ENCODE measurements around the gene MED31. TPM values are rescaled to one million over a fixed set of nuclear protein-coding genes. Genes with fewer than 3 reads are reported as not detected.

The MED31 gene
- total and polyA plus RNA-seq, 2 of the 13 experiments (the other 11 are each of a cell fraction or from before 2014, with no cell fraction given): 19.0 to 20.9 TPM

- TF ChIP-seq ZNF33B (CRISPR knock-in tag; IDR thresholded peaks at IDR 0.05) (0 out of 2 replicates have a peak, but pooled peaks have one; percentile 56), FOXC1 (CRISPR knock-in tag; IDR thresholded peaks at IDR 0.05; ENCODE audit: borderline replicate concordance) (no peak), ZNF570 (CRISPR knock-in tag; IDR thresholded peaks at IDR 0.05; ENCODE audit: borderline replicate concordance) (no peak), MZF1 (CRISPR knock-in tag; IDR thresholded peaks at IDR 0.05; ENCODE audit: borderline replicate concordance) (no peak), JUN (CRISPR knock-in tag; IDR thresholded peaks at IDR 0.05) (0 out of 2 replicates have a peak, but pooled peaks have one; percentile 39), SMYD3 (CRISPR knock-in tag; IDR thresholded peaks at IDR 0.05) (peak; percentile 82; the same call in 1 of the 2 replicates), ZNF891 (CRISPR knock-in tag; IDR thresholded peaks at IDR 0.05) (0 out of 2 replicates have a peak, but pooled peaks have one; percentile 24), ARHGAP35 (CRISPR knock-in tag; IDR thresholded peaks at IDR 0.05; ENCODE audit: borderline replicate concordance) (0 out of 2 replicates have a peak, but pooled peaks have one; percentile 54), ATRX (CRISPR knock-in tag; IDR thresholded peaks at IDR 0.05; ENCODE audit: borderline replicate concordance) (no peak), GPN1 (CRISPR knock-in tag; IDR thresholded peaks at IDR 0.05; ENCODE audit: borderline replicate concordance) (no peak), PAX8 (CRISPR knock-in tag; IDR thresholded peaks at IDR 0.05; ENCODE audit: borderline replicate concordance) (no peak), ATF7-NPFF (CRISPR knock-in tag; IDR thresholded peaks at IDR 0.05; ENCODE audit: low read depth) (peak; percentile 37; the same call in 1 of the 2 replicates), SPEN (CRISPR knock-in tag; IDR thresholded peaks at IDR 0.05; ENCODE audit: low read depth) (peak; percentile 70), HNRNPL (IDR thresholded peaks at IDR 0.05; ENCODE audit: low read depth, low read length) (peak; percentile 70; the same call in 1 of the 2 replicates), PTBP1 (IDR thresholded peaks at IDR 0.05; ENCODE audit: low read depth, low read length, poor library complexity, severe bottlenecking) (no peak), ZNF768 (CRISPR knock-in tag; IDR thresholded peaks at IDR 0.05) (peak; percentile 45; the same call in 1 of the 2 replicates), ZC3H4 (CRISPR knock-in tag; IDR thresholded peaks at IDR 0.05; ENCODE audit: borderline replicate concordance) (no peak), ZNF44 (CRISPR knock-in tag; IDR thresholded peaks at IDR 0.05) (peak; percentile 98), ZC3H13 (CRISPR knock-in tag; IDR thresholded peaks at IDR 0.05) (no peak), THYN1 (CRISPR knock-in tag; IDR thresholded peaks at IDR 0.05; ENCODE audit: borderline replicate concordance, low read depth) (no peak), ZBTB42 (CRISPR knock-in tag; IDR thresholded peaks at IDR 0.05) (0 out of 2 replicates have a peak, but pooled peaks have one; percentile 59), NPAS2 (CRISPR knock-in tag; IDR thresholded peaks at IDR 0.05; ENCODE audit: borderline replicate concordance) (no peak), SMARCC2 (IDR thresholded peaks at IDR 0.05) (no peak), NFYB (CRISPR knock-in tag; IDR thresholded peaks at IDR 0.05) (peak; percentile 33; the same call in 1 of the 2 replicates), ZNF766 (CRISPR knock-in tag; IDR thresholded peaks at IDR 0.05; ENCODE audit: borderline replicate concordance) (no peak), TCF7 (IDR thresholded peaks at IDR 0.05; ENCODE audit: low read depth) (peak; percentile 33; the same call in 1 of the 2 replicates)
- TF ChIP-seq, protein P1, sequence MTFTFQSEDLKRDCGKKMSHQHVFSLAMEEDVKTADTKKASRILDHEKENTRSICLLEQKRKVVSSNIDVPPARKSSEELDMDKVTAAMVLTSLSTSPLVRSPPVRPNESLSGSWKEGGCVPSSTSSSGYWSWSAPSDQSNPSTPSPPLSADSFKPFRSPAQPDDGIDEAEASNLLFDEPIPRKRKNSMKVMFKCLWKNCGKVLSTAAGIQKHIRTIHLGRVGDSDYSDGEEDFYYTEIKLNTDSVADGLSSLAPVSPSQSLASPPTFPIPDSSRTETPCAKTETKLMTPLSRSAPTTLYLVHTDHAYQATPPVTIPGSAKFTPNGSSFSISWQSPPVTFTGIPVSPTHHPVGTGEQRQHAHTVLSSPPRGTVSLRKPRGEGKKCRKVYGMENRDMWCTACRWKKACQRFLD (CRISPR knock-in tag; IDR thresholded peaks at IDR 0.05; ENCODE audit: borderline replicate concordance): no peak
- TF ChIP-seq, protein P2, sequence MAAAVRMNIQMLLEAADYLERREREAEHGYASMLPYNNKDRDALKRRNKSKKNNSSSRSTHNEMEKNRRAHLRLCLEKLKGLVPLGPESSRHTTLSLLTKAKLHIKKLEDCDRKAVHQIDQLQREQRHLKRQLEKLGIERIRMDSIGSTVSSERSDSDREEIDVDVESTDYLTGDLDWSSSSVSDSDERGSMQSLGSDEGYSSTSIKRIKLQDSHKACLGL (CRISPR knock-in tag; IDR thresholded peaks at IDR 0.05): no peak; the same call in 1 of the 2 replicates
- TF ChIP-seq, protein P3, sequence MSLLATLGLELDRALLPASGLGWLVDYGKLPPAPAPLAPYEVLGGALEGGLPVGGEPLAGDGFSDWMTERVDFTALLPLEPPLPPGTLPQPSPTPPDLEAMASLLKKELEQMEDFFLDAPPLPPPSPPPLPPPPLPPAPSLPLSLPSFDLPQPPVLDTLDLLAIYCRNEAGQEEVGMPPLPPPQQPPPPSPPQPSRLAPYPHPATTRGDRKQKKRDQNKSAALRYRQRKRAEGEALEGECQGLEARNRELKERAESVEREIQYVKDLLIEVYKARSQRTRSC (CRISPR knock-in tag; IDR thresholded peaks at IDR 0.05; ENCODE audit: low read depth): no peak
Observed at GRCh38 chr17:6640536-6641246, 10.7 kb downstream of the MED31 start, which contains the start of the genes KIAA0753 and TXNDC17 (continued).

Data from HepG2 (cell line).